GM21515 (cell line): ENCODE data around the gene FN1.
"Not testable (repeated sequence)": the region's sequence is repeated elsewhere in the genome, so short reads cannot be mapped to it uniquely, and the experiment has no call there.

Source experiments
- ATAC-seq: cut with Tn5 transposase; IDR thresholded peaks from one replicate; pipeline ENCODE4 v1.9.1; 2021; ENCODE audit not compliant: unreplicated experiment

FN1 gene

GRCh38 chr2:215368493-215368809 is 67.4 kb downstream of the FN1 start:
- no peak for ATAC-seq

- no peak for ATAC-seq
Measured at GRCh38 chr2:215367662-215368492, 68.0 kb downstream of the FN1 start.

- no peak for ATAC-seq
Measured at GRCh38 chr2:215366440-215367032, 69.3 kb downstream of the FN1 start.

- no peak for ATAC-seq
Measured at GRCh38 chr2:215365184-215365658, 70.6 kb downstream of the FN1 start.

- ATAC-seq = no peak
Measured at GRCh38 chr2:215364157-215365155, 71.4 kb downstream of the FN1 start.

- no peak for ATAC-seq
Measured at GRCh38 chr2:215363461-215364156, 72.3 kb downstream of the FN1 start.

- ATAC-seq = no peak
Measured at GRCh38 chr2:215363039-215363438, 72.8 kb downstream of the FN1 start.

GRCh38 chr2:215362562-215362904 is 73.3 kb downstream of the FN1 start:
- ATAC-seq = no peak

GRCh38 chr2:215361876-215362561 is 73.8 kb downstream of the FN1 start:
- no peak for ATAC-seq

GRCh38 chr2:215361211-215361875 is 74.5 kb downstream of the FN1 start:
- no peak for ATAC-seq

GRCh38 chr2:215360596-215360995 is 75.3 kb downstream of the FN1 start:
- no peak for ATAC-seq

- not testable (repeated sequence) for ATAC-seq
Measured at GRCh38 chr2:215360059-215360458, 75.8 kb downstream of the FN1 start.

- ATAC-seq = no peak
Measured at GRCh38 chr2:215359576-215359922, 76.3 kb downstream of the FN1 start.

GRCh38 chr2:215358891-215359575 is 76.8 kb downstream of the FN1 start:
- no peak for ATAC-seq

GRCh38 chr2:215358312-215358845 is 77.5 kb downstream of the FN1 start:
- ATAC-seq = no peak

GRCh38 chr2:215357660-215358059 is 78.2 kb downstream of the FN1 start:
- no peak for ATAC-seq

GRCh38 chr2:215356948-215357461 is 78.9 kb downstream of the FN1 start:
- ATAC-seq = no peak

- no peak for ATAC-seq
Measured at GRCh38 chr2:215356334-215356947, 79.4 kb downstream of the FN1 start.
